Smooth muscle cell (in vitro differentiated cells): Measurements from ENCODE around the gene FAM83G. TPM values are rescaled to one million over a fixed set of nuclear protein-coding genes. Genes with fewer than 3 reads are reported as not detected.

Experiments
- DNase-seq: peaks from one replicate; lab custom pipeline; 2025; ENCODE audit not compliant: unreplicated experiment; lab: John Stamatoyannopoulos, UW
- H2AFZ ChIP-seq: fragments of 200-600 bp; sonication (generic); 2 replicates; pipeline ENCODE4 v1.6.0; 2016; ENCODE audit warnings: antibody characterized with exemption, low read depth, mild to moderate bottlenecking
- H3F3A ChIP-seq: fragments of 200-600 bp; sonication (generic); 2 replicates; pipeline ENCODE4 v1.6.0; 2017; ENCODE audit warnings: antibody characterized with exemption, low read depth
- H3K27ac ChIP-seq: fragments of 200-600 bp; sonication (generic); 2 replicates; pipeline ENCODE4 v1.5.1; 2016; ENCODE audit warnings: low read depth, mild to moderate bottlenecking
- H3K27me3 ChIP-seq: fragments of 200-600 bp; sonication (generic); 2 replicates; pipeline ENCODE4 v1.6.1; 2016; ENCODE audit warnings: low read depth, mild to moderate bottlenecking
- H3K36me3 ChIP-seq: fragments of 200-600 bp; sonication (generic); 2 replicates; pipeline ENCODE4 v1.5.1; 2016; ENCODE audit warnings: low read depth
- H3K4me1 ChIP-seq: fragments of 200-600 bp; sonication (generic); 2 replicates; pipeline ENCODE4 v1.5.1; 2016; ENCODE audit warnings: low read depth
- H3K4me2 ChIP-seq: fragments of 200-600 bp; sonication (generic); 2 replicates; pipeline ENCODE4 v1.6.0; 2016; ENCODE audit warnings: mild to moderate bottlenecking
- H3K4me3 ChIP-seq: fragments of 200-600 bp; sonication (generic); 2 replicates; pipeline ENCODE4 v1.5.1; 2016; ENCODE audit warnings: mild to moderate bottlenecking
- H3K79me2 ChIP-seq: fragments of 200-600 bp; sonication (generic); 2 replicates; pipeline ENCODE4 v1.6.0; 2016; ENCODE audit warnings: low read depth, mild to moderate bottlenecking
- H3K9ac ChIP-seq: fragments of 200-600 bp; sonication (generic); 2 replicates; pipeline ENCODE4 v1.6.0; 2016; ENCODE audit warnings: low read depth
- H3K9me3 ChIP-seq: fragments of 200-600 bp; sonication (generic); replicated peaks from 2 replicates; pipeline ENCODE4 v1.5.1; 2016; ENCODE audit warnings: low read depth
- H4K20me1 ChIP-seq: fragments of 200-600 bp; sonication (generic); 2 replicates; pipeline ENCODE4 v1.6.0; 2016; ENCODE audit warnings: low read depth
- WGBS: methylation state at CpG from one replicate; pipeline ENCODE4 v1.1.7; 2016; ENCODE audit warnings: low lambda C conversion rate; 5-methylcytosine and 5-hydroxymethylcytosine counted together
- polyA plus RNA-seq: library from polyadenylated mRNA; unstranded; fragments of >200 nt; fragmentation: Nextera tagmentation; extraction: Ambion mirVana; gene quantifications from 2 replicates; pipeline ENCODE4 v1.2.1, GENCODE V29; 2016
- total RNA-seq: library from RNA; depleted of rRNA; stranded (reverse); fragments of >200 nt; gene quantifications from 2 replicates; pipeline ENCODE4 v1.2.3, GENCODE V29; 2014
- TF ChIP-seq, protein P1 (sequence below): fragments of 200-600 bp; sonication (generic); IDR thresholded peaks from 2 replicates; pipeline ENCODE4 v1.5.1; 2017; ENCODE audit warnings: borderline replicate concordance, mild to moderate bottlenecking, antibody characterized with exemption; ENCODE audit not compliant: insufficient read depth, poor library complexity, severe bottlenecking

FAM83G gene
- total and polyA plus RNA-seq, 2 experiments from 2014 or later = 8.2 to 14.2 TPM

DNA sequence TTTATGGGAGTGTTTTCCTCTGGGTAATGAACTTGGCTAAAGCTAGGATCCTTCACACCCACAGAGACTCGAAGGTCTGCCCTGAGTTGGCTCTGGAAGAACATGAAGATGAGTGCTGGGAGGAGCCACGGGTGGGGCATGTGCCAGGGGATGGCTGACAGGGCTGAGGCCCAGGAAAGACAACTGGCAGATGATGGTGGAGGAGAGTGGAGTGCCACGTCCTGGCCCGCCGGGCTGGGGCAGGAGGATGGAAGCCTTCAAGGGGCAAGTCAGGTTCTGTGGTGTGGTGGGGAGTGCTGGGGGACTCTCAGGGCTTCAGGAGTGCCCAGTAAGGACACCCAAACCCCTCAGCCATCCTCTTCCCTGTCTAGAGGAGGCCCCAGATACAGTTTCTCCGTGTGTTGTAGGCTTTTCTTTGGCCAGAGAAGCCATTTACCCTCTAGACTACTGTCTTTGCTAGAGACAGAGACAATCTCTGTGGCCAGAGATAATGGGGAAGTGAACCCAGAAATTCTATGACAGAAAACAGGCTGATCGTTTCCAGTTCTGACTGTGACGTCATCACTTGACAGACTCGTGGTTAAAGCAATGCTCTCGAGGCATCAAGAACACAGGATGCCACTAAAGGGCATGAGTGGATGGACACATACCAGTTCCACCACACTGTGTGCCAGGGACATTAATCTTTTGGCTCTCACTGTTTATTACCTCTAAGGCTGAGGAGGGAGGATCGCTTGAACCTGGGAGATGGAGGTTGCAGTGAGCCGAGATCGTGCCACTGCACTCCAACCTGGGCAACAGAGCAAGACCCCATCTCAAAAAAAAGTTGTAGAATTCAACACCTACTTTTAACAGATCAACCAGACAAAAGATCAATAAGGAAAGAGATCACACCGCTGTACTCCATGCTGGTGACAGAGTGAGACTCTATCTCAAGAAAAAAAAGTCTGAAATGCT, 71.2 kb downstream of the FAM83G start:
- Histone ChIP-seq H3K4me3 (no peak overlapping the region), H3K4me1 (no peaks in the 10 kb centered on the region), H3K27me3 (no peaks in the 10 kb centered on the region), H4K20me1 (no peaks in the 10 kb centered on the region), H3K27ac (no peak overlapping the region), H3K79me2 (no peaks in the 10 kb centered on the region), H2AFZ (no peak overlapping the region), H3K9ac (no peak overlapping the region), H3F3A (no peaks in the 10 kb centered on the region), H3K36me3 (no peaks in the 10 kb centered on the region), H3K4me2 (no peak overlapping the region), H3K9me3 (no peaks in the 10 kb centered on the region)
- TF ChIP-seq, protein P1, sequence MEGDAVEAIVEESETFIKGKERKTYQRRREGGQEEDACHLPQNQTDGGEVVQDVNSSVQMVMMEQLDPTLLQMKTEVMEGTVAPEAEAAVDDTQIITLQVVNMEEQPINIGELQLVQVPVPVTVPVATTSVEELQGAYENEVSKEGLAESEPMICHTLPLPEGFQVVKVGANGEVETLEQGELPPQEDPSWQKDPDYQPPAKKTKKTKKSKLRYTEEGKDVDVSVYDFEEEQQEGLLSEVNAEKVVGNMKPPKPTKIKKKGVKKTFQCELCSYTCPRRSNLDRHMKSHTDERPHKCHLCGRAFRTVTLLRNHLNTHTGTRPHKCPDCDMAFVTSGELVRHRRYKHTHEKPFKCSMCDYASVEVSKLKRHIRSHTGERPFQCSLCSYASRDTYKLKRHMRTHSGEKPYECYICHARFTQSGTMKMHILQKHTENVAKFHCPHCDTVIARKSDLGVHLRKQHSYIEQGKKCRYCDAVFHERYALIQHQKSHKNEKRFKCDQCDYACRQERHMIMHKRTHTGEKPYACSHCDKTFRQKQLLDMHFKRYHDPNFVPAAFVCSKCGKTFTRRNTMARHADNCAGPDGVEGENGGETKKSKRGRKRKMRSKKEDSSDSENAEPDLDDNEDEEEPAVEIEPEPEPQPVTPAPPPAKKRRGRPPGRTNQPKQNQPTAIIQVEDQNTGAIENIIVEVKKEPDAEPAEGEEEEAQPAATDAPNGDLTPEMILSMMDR = no peak
- 86% methylated on average over 14 of the region's 14 CpGs for WGBS
- no peak for DNase-seq

DNA sequence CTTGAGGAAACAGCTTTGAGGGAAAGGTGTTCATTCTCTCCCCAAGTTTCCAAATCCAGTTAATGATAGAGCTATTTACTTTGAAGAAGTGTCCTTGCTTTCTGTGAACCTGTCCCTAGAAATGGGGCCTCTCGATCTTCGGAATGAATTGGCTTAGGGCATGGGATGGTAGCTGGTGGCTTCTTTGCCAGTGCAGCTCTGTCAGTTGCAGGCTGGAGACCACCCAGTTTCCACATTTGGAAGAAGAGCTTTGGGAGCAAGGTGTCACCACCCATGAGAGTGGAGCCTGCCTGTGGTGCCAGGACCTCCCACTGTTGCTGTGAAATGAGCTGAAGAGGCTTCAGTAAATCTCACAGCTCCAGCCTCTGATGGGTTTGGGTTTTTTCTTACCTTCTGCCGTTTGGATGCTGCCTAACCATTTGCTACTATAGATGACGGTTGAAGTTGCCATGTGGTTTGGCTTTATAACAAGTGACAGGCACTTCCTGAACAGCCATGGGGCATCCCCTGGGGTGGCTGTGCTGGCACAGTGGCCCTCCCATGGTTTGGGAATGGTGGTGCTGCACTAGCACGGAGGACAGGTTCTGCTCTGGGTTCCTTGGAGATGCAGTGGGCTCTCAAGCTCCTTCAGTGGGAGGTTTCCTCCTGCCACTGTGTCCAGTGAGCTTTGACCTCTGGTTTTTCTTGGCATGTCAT, 72.1 kb downstream of the FAM83G start:
- H3K4me2 ChIP-seq = no peak overlapping the region
- DNase-seq = no peak

DNA sequence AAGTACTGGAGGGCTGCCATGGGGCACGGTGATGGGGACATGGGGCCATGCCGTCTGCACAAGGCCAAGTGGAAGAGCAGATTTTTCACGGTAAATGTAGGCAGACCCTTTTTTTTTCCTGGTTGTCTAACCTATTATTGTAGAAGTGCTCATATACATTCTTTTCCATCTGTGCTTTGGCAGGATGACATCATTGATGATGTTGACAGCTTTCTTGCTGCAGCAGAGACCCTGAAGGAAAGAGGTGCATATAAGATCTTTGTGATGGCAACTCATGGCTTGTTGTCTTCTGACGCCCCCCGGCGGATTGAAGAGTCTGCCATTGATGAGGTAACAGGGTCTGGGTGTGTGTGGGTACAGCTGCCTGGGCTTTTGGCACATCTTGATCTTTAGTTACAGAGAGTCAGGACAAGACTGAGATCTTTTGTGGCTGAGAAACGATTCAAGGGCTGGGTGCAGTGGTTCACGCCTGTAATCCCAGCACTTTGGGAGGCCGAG, 75.9 kb downstream of the FAM83G start:
- 98% methylated on average over 9 of the region's 9 CpGs for WGBS
- H4K20me1 ChIP-seq = no peaks in the 10 kb centered on the region
- TF ChIP-seq, protein P1 = no peak

More for the DNA sequence above, 72.1 kb downstream of the FAM83G start:
- Histone ChIP-seq H4K20me1 (no peaks in the 10 kb centered on the region), H3F3A (no peaks in the 10 kb centered on the region), H3K27ac (no peak overlapping the region), H3K4me1 (no peaks in the 10 kb centered on the region), H3K79me2 (no peaks in the 10 kb centered on the region), H3K36me3 (no peaks in the 10 kb centered on the region), H3K9me3 (no peaks in the 10 kb centered on the region), H3K4me3 (no peak overlapping the region), H2AFZ (no peak overlapping the region), H3K27me3 (no peaks in the 10 kb centered on the region), H3K9ac (no peak overlapping the region)
- TF ChIP-seq, protein P1 = no peak
- WGBS = 95% methylated on average over 5 of the region's 5 CpGs

More for the DNA sequence above, 75.9 kb downstream of the FAM83G start:
- Histone ChIP-seq H2AFZ (no peak overlapping the region), H3K9me3 (no peaks in the 10 kb centered on the region), H3K4me1 (no peaks in the 10 kb centered on the region), H3K4me3 (no peak overlapping the region), H3K79me2 (no peaks in the 10 kb centered on the region), H3K9ac (no peak overlapping the region), H3K27me3 (no peaks in the 10 kb centered on the region), H3K36me3 (no peaks in the 10 kb centered on the region), H3K27ac (no peak overlapping the region), H3K4me2 (no peak overlapping the region), H3F3A (no peaks in the 10 kb centered on the region)
- no peak for DNase-seq
